WTC11 (cell line): Measurements from ENCODE around the gene CAB39.

Experiments
- CTCF ChIP-seq: fragments of 200-600 bp; IDR thresholded peaks from 2 replicates; pipeline ENCODE4 v1.8.0; 2022; ENCODE audit warnings: antibody characterized with exemption
- JUN ChIP-seq: sonication (generic); formaldehyde crosslinking; IDR thresholded peaks from 2 replicates; pipeline ENCODE4 v1.8.0; 2023; ENCODE audit warnings: mild to moderate bottlenecking, missing genetic modification reagents
- ZSCAN18 ChIP-seq: fragments of 250-450 bp; sonication (Bioruptor Pico); IDR thresholded peaks from 2 replicates; pipeline ENCODE4 v2.1.2; 2022; ENCODE audit warnings: mild to moderate bottlenecking, moderate library complexity

GRCh38 chr2:230684270-230685168, 28.1 kb upstream of the CAB39 start:
- TF ChIP-seq JUN (CRISPR knock-in tag) (no peak), CTCF (no peak), ZSCAN18 (CRISPR knock-in tag) (no peak)
